ENCODE data around the gene SELENON.

DNA sequence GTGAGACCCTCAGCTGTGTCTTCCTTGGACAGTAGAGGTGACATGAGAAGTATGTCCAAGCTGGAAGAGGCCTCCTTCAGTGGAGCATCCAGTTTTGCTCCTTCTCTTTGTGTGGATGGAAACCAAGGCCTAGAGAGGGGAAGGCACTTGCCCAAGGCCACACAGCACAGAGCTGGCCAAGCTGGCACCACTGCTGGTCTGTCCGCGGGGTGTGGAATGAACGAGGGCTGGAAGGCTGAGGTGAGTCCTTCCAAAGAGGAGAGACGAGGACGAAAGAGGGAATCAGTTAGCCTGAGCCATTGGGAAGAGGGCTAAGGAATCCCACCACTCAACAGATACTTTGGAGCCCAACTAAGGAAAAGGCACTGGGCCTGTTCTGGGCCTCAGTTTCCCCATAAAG, 27.8 kb upstream of the SELENON start:
- TF ChIP-seq, protein P1, sequence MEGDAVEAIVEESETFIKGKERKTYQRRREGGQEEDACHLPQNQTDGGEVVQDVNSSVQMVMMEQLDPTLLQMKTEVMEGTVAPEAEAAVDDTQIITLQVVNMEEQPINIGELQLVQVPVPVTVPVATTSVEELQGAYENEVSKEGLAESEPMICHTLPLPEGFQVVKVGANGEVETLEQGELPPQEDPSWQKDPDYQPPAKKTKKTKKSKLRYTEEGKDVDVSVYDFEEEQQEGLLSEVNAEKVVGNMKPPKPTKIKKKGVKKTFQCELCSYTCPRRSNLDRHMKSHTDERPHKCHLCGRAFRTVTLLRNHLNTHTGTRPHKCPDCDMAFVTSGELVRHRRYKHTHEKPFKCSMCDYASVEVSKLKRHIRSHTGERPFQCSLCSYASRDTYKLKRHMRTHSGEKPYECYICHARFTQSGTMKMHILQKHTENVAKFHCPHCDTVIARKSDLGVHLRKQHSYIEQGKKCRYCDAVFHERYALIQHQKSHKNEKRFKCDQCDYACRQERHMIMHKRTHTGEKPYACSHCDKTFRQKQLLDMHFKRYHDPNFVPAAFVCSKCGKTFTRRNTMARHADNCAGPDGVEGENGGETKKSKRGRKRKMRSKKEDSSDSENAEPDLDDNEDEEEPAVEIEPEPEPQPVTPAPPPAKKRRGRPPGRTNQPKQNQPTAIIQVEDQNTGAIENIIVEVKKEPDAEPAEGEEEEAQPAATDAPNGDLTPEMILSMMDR (IDR thresholded peaks at IDR 0.05; ENCODE audit: low read length): no peak
- no peak for TF ChIP-seq EZH2 (IDR thresholded peaks at IDR 0.05; ENCODE audit: borderline replicate concordance, low read length)

Measured in OCI-LY1 (cell line).